Measurements from ENCODE around the gene TSEN2. TPM values are rescaled to one million over a fixed set of nuclear protein-coding genes. Genes with fewer than 3 reads are reported as not detected.

Gene TSEN2
- total and polyA plus RNA-seq, 2 of the 13 experiments (the other 11 are each of a cell fraction or from before 2014, with no cell fraction given): 11.0 to 17.3 TPM

DNA sequence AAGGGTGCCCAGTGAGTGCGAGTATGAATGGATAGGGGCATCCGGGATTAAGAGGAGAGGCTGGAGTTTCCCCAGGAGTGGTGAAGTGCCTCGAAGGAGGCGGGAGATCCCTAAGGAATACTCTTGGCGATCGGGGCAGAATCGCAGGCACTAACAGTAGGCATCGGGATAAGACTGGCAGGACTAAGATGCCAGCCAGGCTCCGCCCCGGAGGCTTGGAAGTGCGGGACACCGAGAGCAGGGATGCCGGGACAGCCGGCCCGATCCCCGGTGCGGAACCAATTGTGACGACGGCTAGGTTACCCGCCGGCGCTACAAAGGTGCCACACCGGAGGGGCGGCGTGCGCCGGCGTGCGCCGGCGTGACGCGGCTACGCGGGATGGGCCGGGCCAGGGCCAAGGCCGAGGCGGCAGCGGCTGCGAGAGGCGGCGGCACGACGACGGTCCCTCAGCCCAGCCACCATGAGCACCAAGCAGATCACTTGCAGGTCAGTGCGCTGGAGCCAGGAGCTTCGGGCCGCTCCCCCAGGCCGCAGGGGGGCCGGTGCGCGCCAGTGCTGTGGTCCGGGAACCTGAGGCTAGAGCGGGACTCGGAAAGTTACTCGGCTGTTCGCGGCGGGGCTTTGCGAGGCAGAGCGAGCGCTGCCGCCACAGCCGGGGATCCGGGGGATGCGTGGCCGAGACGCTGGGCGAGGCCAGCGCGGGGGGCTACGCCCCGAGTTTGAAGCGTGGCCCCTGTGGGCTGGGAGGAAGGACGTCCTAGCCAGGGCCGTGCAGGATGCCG is 72.6 kb downstream of the TSEN2 start, which contains the start of gene MKRN2 (continued):
- TF ChIP-seq, protein P1, sequence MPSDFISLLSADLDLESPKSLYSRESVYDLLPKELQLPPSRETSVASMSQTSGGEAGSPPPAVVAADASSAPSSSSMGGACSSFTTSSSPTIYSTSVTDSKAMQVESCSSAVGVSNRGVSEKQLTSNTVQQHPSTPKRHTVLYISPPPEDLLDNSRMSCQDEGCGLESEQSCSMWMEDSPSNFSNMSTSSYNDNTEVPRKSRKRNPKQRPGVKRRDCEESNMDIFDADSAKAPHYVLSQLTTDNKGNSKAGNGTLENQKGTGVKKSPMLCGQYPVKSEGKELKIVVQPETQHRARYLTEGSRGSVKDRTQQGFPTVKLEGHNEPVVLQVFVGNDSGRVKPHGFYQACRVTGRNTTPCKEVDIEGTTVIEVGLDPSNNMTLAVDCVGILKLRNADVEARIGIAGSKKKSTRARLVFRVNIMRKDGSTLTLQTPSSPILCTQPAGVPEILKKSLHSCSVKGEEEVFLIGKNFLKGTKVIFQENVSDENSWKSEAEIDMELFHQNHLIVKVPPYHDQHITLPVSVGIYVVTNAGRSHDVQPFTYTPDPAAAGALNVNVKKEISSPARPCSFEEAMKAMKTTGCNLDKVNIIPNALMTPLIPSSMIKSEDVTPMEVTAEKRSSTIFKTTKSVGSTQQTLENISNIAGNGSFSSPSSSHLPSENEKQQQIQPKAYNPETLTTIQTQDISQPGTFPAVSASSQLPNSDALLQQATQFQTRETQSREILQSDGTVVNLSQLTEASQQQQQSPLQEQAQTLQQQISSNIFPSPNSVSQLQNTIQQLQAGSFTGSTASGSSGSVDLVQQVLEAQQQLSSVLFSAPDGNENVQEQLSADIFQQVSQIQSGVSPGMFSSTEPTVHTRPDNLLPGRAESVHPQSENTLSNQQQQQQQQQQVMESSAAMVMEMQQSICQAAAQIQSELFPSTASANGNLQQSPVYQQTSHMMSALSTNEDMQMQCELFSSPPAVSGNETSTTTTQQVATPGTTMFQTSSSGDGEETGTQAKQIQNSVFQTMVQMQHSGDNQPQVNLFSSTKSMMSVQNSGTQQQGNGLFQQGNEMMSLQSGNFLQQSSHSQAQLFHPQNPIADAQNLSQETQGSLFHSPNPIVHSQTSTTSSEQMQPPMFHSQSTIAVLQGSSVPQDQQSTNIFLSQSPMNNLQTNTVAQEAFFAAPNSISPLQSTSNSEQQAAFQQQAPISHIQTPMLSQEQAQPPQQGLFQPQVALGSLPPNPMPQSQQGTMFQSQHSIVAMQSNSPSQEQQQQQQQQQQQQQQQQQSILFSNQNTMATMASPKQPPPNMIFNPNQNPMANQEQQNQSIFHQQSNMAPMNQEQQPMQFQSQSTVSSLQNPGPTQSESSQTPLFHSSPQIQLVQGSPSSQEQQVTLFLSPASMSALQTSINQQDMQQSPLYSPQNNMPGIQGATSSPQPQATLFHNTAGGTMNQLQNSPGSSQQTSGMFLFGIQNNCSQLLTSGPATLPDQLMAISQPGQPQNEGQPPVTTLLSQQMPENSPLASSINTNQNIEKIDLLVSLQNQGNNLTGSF (CRISPR knock-in tag; IDR thresholded peaks at IDR 0.05): peak; percentile 58; the same call in 1 of the 2 replicates
- TF ChIP-seq ZNF724P (CRISPR knock-in tag; IDR thresholded peaks at IDR 0.05; ENCODE audit: borderline replicate concordance) (peak; percentile 35), KIAA2018 (CRISPR knock-in tag; IDR thresholded peaks at IDR 0.05; ENCODE audit: borderline replicate concordance) (no peak), HNRNPL (IDR thresholded peaks at IDR 0.05; ENCODE audit: low read depth, low read length) (peak; percentile 94), ZMAT3 (CRISPR knock-in tag; conservative IDR thresholded peaks at IDR 0.05) (no peak), MTERF4 (CRISPR knock-in tag; IDR thresholded peaks at IDR 0.05) (no peak; the same call in 1 of the 2 replicates), ZFP1 (CRISPR knock-in tag; IDR thresholded peaks at IDR 0.05) (peak; percentile 35; the same call in 1 of the 2 replicates), NR2F6 (IDR thresholded peaks at IDR 0.05) (no peak), NR2F6 (CRISPR knock-in tag; IDR thresholded peaks at IDR 0.05) (peak; percentile 17; the same call in 1 of the 2 replicates), ZNF781 (CRISPR knock-in tag; IDR thresholded peaks at IDR 0.05; ENCODE audit: borderline replicate concordance, not compliant biosample characterization) (no peak), TP53 (CRISPR knock-in tag; conservative IDR thresholded peaks at IDR 0.05) (0 out of 2 replicates have a peak, but pooled peaks have one; percentile 53)
- TF ChIP-seq, protein P2, sequence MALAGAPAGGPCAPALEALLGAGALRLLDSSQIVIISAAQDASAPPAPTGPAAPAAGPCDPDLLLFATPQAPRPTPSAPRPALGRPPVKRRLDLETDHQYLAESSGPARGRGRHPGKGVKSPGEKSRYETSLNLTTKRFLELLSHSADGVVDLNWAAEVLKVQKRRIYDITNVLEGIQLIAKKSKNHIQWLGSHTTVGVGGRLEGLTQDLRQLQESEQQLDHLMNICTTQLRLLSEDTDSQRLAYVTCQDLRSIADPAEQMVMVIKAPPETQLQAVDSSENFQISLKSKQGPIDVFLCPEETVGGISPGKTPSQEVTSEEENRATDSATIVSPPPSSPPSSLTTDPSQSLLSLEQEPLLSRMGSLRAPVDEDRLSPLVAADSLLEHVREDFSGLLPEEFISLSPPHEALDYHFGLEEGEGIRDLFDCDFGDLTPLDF (CRISPR knock-in tag; IDR thresholded peaks at IDR 0.05): no peak
